Measurements from ENCODE around the gene LIG3. TPM values are rescaled to one million over a fixed set of nuclear protein-coding genes. Genes with fewer than 3 reads are reported as not detected.
A peak's percentile ranks its signal among the peaks of the same experiment; 100 is the strongest.

Gene LIG3
- total and polyA plus RNA-seq, 7 experiments from 2014 or later: 14.4 to 60.3 (median 50.7) TPM

DNA sequence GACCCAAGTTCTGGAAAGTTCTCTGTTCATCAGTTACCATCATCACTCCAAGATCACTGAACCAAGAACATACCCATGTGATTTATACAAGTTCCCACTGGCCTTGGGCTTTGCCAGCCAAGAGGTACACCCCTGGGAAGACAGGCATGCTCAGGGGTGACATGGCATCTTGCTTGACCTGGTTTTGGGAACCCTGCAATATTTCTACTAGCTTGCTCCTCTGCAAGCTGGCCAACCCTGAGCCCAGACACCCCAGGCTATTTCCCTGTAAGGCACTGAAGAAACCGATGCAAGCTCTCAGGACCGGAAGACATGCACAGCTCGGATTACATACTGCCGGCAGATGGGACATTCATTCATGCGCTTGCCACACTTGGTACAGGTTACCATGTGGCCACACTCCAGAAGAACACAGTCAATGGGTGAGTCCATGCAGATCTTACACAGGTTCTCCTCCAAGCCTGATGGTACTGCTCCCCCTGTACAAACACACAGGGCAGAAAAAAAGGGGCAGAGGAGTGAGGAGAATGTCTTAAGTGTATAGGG is 31.4 kb downstream of the LIG3 start:
- POLR2A ChIA-PET: interaction anchor here (1.1 to 1.6 kb wide), 2 partner anchors 51 to 568 kb away, joined by 4 read pairs; partner anchors contain the start of gene RFFL
- intact Hi-C loops (cut with micrococcal nuclease): no loop called here
- Histone ChIP-seq H3K4me1 (ENCODE audit: control insufficient read depth in 2 of 2, insufficient read depth in 2 of 2, low read length in 2 of 2) (no peaks in the 10 kb centered on the region), H3K36me3 (ENCODE audit: control insufficient read depth in 2 of 3, insufficient read depth in 3 of 3, low read length in 3 of 3) (peaks cover 26 to 78% (median 26%) of the 10 kb centered on the region in 3 experiments), H3K27ac (ENCODE audit: low read depth, low read length) (no peak overlapping the region), H3K4me3 (ENCODE audit: low read length) (no peak overlapping the region), H3K9me3 (ENCODE audit: control insufficient read depth in 2 of 3, low read length in 3 of 3) (no peaks in the 10 kb centered on the region), H3K27me3 (ENCODE audit: control insufficient read depth in 2 of 2, insufficient read depth in 2 of 2, low read length in 2 of 2) (no peaks in the 10 kb centered on the region)
- DNase-seq: no peak
- Mint-ChIP-seq H3K4me3 (no peak overlapping the region), H3K36me3 (peaks cover 4 to 62% (median 22%) of the 10 kb centered on the region in 5 donors), H3K27me3 (no peaks in the 10 kb centered on the region), H3K4me1 (peaks cover 0 to 6% (median 3%) of the 10 kb centered on the region in 7 donors), H3K27ac (peak overlapping the region in 7 of 9 donors; percentile 1 to 89 (median 48)), H3K9me3 (no peaks in the 10 kb centered on the region)
- CTCF ChIA-PET: interaction anchor here (1.2 kb wide), 1 partner anchor 107 kb away, joined by 4 read pairs; no protein-coding TSS in a partner anchor
- ATAC-seq: no peak

DNA sequence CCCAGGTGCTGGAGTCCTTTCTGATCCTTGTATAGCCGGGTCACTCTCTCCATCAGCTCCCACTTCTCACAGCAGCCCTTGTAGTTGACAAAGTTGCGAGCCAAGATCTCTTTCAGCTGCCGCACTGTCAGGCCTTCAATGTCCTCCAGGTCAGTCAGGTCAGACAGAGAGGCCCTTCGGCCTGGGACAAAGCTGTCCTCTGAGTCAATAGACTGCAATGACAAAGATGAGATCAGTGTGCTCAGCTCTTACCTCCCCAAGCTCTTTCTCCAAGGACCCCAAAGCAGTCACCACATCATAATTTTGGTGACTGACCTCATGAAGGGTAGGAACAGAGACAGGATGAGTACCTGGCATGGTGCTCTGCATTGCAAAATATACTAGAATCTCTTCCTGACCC is 36.1 kb downstream of the LIG3 start:
- H3K36me3 Mint-ChIP-seq: peaks cover 7 to 68% (median 35%) of the 10 kb centered on the region in 5 donors

DNA sequence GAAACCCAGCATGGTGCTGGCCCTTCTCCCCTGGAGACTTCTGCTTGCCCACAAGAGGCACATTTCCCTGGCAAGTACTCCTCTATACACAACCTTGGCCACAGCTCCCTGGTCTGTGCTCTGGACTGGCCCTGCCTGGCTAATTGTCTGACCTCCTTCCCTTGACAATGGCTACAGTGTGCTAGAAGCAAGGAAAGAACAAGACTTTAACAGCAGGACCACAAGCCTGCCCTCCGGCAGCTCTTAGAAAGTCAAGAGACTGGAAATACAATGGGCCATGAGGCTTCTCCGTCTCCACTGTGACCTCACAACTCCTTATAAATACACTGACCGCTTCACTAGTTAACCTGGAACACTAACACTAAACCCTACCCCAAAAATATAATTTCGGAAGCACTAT is 36.7 kb downstream of the LIG3 start:
- ATAC-seq: no peak
- Histone ChIP-seq H3K4me3 (ENCODE audit: low read length) (no peak overlapping the region), H3K27me3 (ENCODE audit: control insufficient read depth in 2 of 2, insufficient read depth in 2 of 2, low read length in 2 of 2) (no peaks in the 10 kb centered on the region), H3K9me3 (ENCODE audit: control insufficient read depth in 2 of 3, low read length in 3 of 3) (no peaks in the 10 kb centered on the region), H3K27ac (ENCODE audit: low read depth, low read length) (no peak overlapping the region), H3K36me3 (ENCODE audit: control insufficient read depth in 2 of 3, insufficient read depth in 3 of 3, low read length in 3 of 3) (peaks cover 28 to 75% (median 34%) of the 10 kb centered on the region in 3 experiments), H3K4me1 (ENCODE audit: control insufficient read depth in 2 of 2, insufficient read depth in 2 of 2, low read length in 2 of 2) (peaks cover 5 to 15% of the 10 kb centered on the region in 2 donors)
- no peak for DNase-seq
- ChIA-PET POLR2A (interaction anchor here (1.4 kb wide), 2 partner anchors 34 to 65 kb away, joined by 3 to 4 read pairs; no protein-coding TSS in a partner anchor), CTCF (no interaction called here)
- H3K36me3 Mint-ChIP-seq: peaks cover 7 to 67% (median 31%) of the 10 kb centered on the region in 5 donors
- H3K27me3 Mint-ChIP-seq: no peaks in the 10 kb centered on the region
- intact Hi-C loops (cut with micrococcal nuclease): no loop called here
- no peak overlapping the region for H3K4me3 Mint-ChIP-seq
- H3K4me1 Mint-ChIP-seq: peaks cover 7 to 42% (median 37%) of the 10 kb centered on the region in 7 donors
- peak overlapping the region in 4 of 9 donors; percentile 38 to 74 (median 60) for H3K27ac Mint-ChIP-seq
- H3K9me3 Mint-ChIP-seq: no peaks in the 10 kb centered on the region

More for the DNA sequence above, 36.1 kb downstream of the LIG3 start:
- no peaks in the 10 kb centered on the region for H3K27me3 ChIP-seq (ENCODE audit: control insufficient read depth in 2 of 2, insufficient read depth in 2 of 2, low read length in 2 of 2)
- ATAC-seq: no peak
- no peak overlapping the region for H3K27ac ChIP-seq (ENCODE audit: low read depth, low read length)
- ChIA-PET POLR2A (interaction anchor here (0.6 to 2.4 kb wide), 4 partner anchors 11 to 601 kb away, joined by 3 to 8 read pairs (median 4); no protein-coding TSS in a partner anchor), CTCF (no interaction called here)
- peaks cover 6 to 36% (median 30%) of the 10 kb centered on the region in 7 donors for H3K4me1 Mint-ChIP-seq
- peaks cover 0 to 8% of the 10 kb centered on the region in 2 donors for H3K4me1 ChIP-seq (ENCODE audit: control insufficient read depth in 2 of 2, insufficient read depth in 2 of 2, low read length in 2 of 2)
- no peak for DNase-seq
- H3K4me3 ChIP-seq (ENCODE audit: low read length): no peak overlapping the region
- no peaks in the 10 kb centered on the region for H3K27me3 Mint-ChIP-seq
- intact Hi-C loops (cut with micrococcal nuclease): no loop called here
- no peak overlapping the region for H3K4me3 Mint-ChIP-seq
- peak overlapping the region in 1 of 9 donors; percentile 56 for H3K27ac Mint-ChIP-seq
- H3K36me3 ChIP-seq (ENCODE audit: control insufficient read depth in 2 of 3, insufficient read depth in 3 of 3, low read length in 3 of 3): peaks cover 31 to 82% (median 34%) of the 10 kb centered on the region in 3 experiments
- H3K9me3 ChIP-seq (ENCODE audit: control insufficient read depth in 2 of 3, low read length in 3 of 3): no peaks in the 10 kb centered on the region
- H3K9me3 Mint-ChIP-seq: no peaks in the 10 kb centered on the region

DNA sequence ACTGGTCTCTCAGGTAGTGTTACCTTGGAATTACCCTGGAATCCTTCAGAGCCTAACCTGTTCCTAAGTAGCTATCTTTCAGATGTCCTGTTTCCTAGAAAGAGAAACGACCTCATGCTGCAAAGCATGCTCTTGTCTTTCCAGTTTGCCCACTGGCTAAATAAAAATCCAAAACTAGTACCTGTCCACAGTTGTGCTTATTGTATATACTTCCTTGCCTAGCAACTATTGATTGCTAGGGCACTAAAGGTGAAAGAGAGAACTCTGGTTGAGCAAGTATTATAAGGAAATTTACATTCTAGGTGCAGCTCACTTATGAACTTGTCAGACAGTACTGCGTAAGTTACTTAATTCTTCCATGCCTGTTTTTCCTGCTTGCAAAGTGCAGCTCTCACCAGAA is 38.5 kb downstream of the LIG3 start:
- peaks cover 22 to 57% (median 31%) of the 10 kb centered on the region in 3 experiments for H3K36me3 ChIP-seq (ENCODE audit: control insufficient read depth in 2 of 3, insufficient read depth in 3 of 3, low read length in 3 of 3)

DNA sequence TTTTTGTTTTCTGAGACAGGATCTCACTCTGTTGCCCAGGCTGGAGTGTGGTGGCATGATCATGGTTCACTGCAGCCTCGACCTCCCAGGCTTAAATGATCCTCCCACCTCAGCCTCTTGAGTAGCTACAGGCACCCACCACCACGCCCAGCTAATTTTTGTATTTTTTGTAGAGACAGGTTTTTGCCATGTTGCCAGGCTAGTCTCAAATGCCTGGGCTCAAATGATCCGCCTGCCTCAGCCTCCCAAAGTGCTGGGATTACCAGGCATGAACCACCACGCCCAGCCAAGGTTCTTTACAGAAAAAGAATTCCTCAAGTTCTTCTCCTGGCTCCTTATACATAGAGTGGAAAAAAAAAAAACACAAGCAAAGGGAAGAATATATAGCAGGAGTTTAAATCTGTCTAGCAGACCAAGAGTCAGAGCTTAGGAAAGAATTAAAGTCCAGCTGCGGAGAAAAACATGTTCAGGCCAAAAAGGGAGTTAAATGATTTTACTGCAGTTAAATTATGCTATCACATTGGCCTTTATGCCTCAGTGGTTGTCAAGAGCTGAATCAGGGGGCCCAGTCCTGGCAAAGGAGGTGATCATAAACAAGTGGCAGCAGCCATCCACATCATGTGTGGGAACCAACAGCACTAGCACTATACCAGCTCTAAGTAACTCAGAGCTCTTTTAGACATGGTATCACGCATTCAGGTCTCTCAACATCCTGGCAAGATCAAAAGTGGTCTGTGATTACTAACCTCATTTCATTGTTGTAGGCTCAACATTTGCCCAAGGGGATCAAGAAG is 39.3 kb downstream of the LIG3 start:
- DNase-seq (no peak), ATAC-seq (no peak)
- intact Hi-C loops (cut with micrococcal nuclease): no loop called here
- Mint-ChIP-seq H3K9me3 (no peaks in the 10 kb centered on the region), H3K4me3 (no peak overlapping the region), H3K36me3 (peaks cover 7 to 59% (median 25%) of the 10 kb centered on the region in 5 donors), H3K27me3 (no peaks in the 10 kb centered on the region), H3K4me1 (peaks cover 27 to 68% (median 61%) of the 10 kb centered on the region in 7 donors), H3K27ac (peak overlapping the region in 8 of 9 donors; percentile 1 to 97 (median 42))
- Histone ChIP-seq H3K4me3 (ENCODE audit: low read length) (no peak overlapping the region), H3K27me3 (ENCODE audit: control insufficient read depth in 2 of 2, insufficient read depth in 2 of 2, low read length in 2 of 2) (no peaks in the 10 kb centered on the region), H3K4me1 (ENCODE audit: control insufficient read depth in 2 of 2, insufficient read depth in 2 of 2, low read length in 2 of 2) (peaks cover 28 to 36% of the 10 kb centered on the region in 2 donors), H3K36me3 (ENCODE audit: control insufficient read depth in 2 of 3, insufficient read depth in 3 of 3, low read length in 3 of 3) (peaks cover 22 to 50% (median 24%) of the 10 kb centered on the region in 3 experiments), H3K27ac (ENCODE audit: low read depth, low read length) (no peak overlapping the region), H3K9me3 (ENCODE audit: control insufficient read depth in 2 of 3, low read length in 3 of 3) (no peaks in the 10 kb centered on the region)
- ChIA-PET POLR2A (interaction anchor here (0.6 to 1.5 kb wide), 6 partner anchors 9 to 63 kb away, joined by 3 to 6 read pairs (median 4); partner anchors contain the start of gene RFFL), CTCF (interaction anchor here (0.6 to 1.5 kb wide), 5 partner anchors 20 to 100 kb away, joined by 3 to 6 read pairs (median 5); partner anchors contain the start of gene RFFL)

More for the DNA sequence above, 38.5 kb downstream of the LIG3 start:
- Histone ChIP-seq H3K27ac (ENCODE audit: low read depth, low read length) (no peak overlapping the region), H3K4me1 (ENCODE audit: control insufficient read depth in 2 of 2, insufficient read depth in 2 of 2, low read length in 2 of 2) (peaks cover 23 to 33% of the 10 kb centered on the region in 2 donors), H3K27me3 (ENCODE audit: control insufficient read depth in 2 of 2, insufficient read depth in 2 of 2, low read length in 2 of 2) (no peaks in the 10 kb centered on the region), H3K4me3 (ENCODE audit: low read length) (no peak overlapping the region), H3K9me3 (ENCODE audit: control insufficient read depth in 2 of 3, low read length in 3 of 3) (no peaks in the 10 kb centered on the region)
- peaks cover 24 to 60% (median 54%) of the 10 kb centered on the region in 7 donors for H3K4me1 Mint-ChIP-seq
- H3K27ac Mint-ChIP-seq: peak overlapping the region in 4 of 9 donors; percentile 21 to 97 (median 60)
- H3K4me3 Mint-ChIP-seq: no peak overlapping the region
- H3K9me3 Mint-ChIP-seq: no peaks in the 10 kb centered on the region
- DNase-seq: no peak
- POLR2A ChIA-PET: interaction anchor here (0.6 to 1.5 kb wide), 5 partner anchors 10 to 64 kb away, joined by 3 to 6 read pairs (median 4); partner anchors contain the start of gene RFFL
- intact Hi-C loops (cut with micrococcal nuclease): no loop called here
- no peaks in the 10 kb centered on the region for H3K27me3 Mint-ChIP-seq
- no peak for ATAC-seq
- CTCF ChIA-PET: interaction anchor here (0.6 to 1.5 kb wide), 5 partner anchors 19 to 101 kb away, joined by 3 to 6 read pairs (median 5); partner anchors contain the start of gene RFFL
- H3K36me3 Mint-ChIP-seq: peaks cover 7 to 66% (median 28%) of the 10 kb centered on the region in 5 donors

Data from naive thymus-derived CD4-positive, alpha-beta T cell (primary cell).